ENCODE measurements around the gene OR1M1. TPM values are rescaled to one million over a fixed set of nuclear protein-coding genes. Genes with fewer than 3 reads are reported as not detected.
"Not testable (repeated sequence)": the region's sequence is repeated elsewhere in the genome, so short reads cannot be mapped to it uniquely, and the experiment has no call there.

OR1M1 gene
- total and polyA plus RNA-seq, 8 donors = not detected

DNA sequence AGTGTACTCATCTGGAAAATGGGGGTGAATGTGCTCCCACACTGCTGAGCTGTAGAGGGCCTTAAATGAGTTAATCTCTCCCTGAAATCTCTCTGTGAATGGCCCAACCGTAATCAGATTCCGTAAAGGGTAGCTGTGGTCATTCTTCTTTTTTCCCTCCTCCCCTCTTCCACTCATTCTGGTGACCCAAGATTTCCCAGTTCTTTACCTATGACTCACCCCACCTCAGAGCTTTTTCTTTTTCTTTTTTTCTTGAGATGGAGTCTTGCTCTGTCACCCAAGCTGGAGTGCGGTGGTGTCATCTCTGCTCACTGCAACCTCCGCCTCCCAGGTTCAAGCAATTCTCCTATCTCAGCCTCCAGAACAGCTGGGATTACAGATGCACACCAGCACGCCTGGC lies 43.3 kb upstream of the OR1M1 start:
- ATAC-seq (no peak), FAIRE-seq (no peak), DNase-seq (no peak)
- no peaks in the 10 kb centered on the region for H3K27me3 ChIP-seq
- no peaks in the 10 kb centered on the region for H3K36me3 ChIP-seq
- H3K4me3 ChIP-seq = no peak overlapping the region
- 73 to 84% methylated on average over 5 of the region's 5 CpGs for WGBS, 2 donors
- no peak overlapping the region for H3K27ac ChIP-seq
- no peaks in the 10 kb centered on the region for H3K4me1 ChIP-seq
- intact Hi-C loops (cut with DNase I) = no loop called here
- TF ChIP-seq, protein P1, sequence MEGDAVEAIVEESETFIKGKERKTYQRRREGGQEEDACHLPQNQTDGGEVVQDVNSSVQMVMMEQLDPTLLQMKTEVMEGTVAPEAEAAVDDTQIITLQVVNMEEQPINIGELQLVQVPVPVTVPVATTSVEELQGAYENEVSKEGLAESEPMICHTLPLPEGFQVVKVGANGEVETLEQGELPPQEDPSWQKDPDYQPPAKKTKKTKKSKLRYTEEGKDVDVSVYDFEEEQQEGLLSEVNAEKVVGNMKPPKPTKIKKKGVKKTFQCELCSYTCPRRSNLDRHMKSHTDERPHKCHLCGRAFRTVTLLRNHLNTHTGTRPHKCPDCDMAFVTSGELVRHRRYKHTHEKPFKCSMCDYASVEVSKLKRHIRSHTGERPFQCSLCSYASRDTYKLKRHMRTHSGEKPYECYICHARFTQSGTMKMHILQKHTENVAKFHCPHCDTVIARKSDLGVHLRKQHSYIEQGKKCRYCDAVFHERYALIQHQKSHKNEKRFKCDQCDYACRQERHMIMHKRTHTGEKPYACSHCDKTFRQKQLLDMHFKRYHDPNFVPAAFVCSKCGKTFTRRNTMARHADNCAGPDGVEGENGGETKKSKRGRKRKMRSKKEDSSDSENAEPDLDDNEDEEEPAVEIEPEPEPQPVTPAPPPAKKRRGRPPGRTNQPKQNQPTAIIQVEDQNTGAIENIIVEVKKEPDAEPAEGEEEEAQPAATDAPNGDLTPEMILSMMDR (IDR thresholded peaks at IDR 0.05) = no peak
- H3K9me3 ChIP-seq = no peaks in the 10 kb centered on the region

DNA sequence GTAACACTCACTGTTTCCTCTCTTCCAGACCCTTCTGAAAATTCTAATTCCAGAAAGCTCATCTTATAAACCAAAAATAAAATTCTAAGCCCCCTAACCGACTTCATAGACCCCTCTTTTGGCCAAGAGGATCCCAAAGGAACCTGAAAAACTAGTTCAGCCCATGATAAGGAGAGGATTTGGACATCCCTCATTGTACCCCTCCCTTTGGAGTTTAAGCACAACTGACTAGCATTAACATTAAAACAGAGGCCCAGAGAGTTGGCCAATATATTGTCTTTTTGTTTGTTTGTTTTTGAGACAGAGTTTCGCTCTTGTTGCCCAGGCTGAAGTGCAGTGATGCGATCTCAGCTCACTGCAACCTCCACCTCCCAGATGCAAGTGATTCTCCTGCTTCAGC lies 42.4 kb upstream of the OR1M1 start:
- Histone ChIP-seq H3K36me3 (no peaks in the 10 kb centered on the region), H3K4me3 (no peak overlapping the region), H3K4me1 (no peaks in the 10 kb centered on the region), H3K9me3 (no peaks in the 10 kb centered on the region), H3K27me3 (no peaks in the 10 kb centered on the region), H3K27ac (no peak overlapping the region)
- ATAC-seq (no peak), FAIRE-seq (no peak), DNase-seq (no peak)
- WGBS, 2 donors = 46 to 62% methylated on average over 3 of the region's 3 CpGs
- intact Hi-C loops (cut with DNase I) = no loop called here
- TF ChIP-seq, protein P1 (IDR thresholded peaks at IDR 0.05) = no peak

- DNase-seq (no peak), ATAC-seq (no peak)
- 43 to 56% methylated on average over 4 of the region's 4 CpGs for WGBS, 2 donors
Observed at GRCh38 chr19:9046694-9047093, 40.2 kb upstream of the OR1M1 start.

GRCh38 chr19:9052894-9053293 lies 34.0 kb upstream of the OR1M1 start:
- no peak for FAIRE-seq
- TF ChIP-seq, protein P1 (IDR thresholded peaks at IDR 0.05) = no peak
- intact Hi-C loops (cut with DNase I) = no loop called here
- H3K9me3 ChIP-seq = no peaks in the 10 kb centered on the region
- ATAC-seq = no peak
- 66 to 76% methylated on average over 4 of the region's 4 CpGs for WGBS, 2 donors
- no peak overlapping the region for H3K27ac ChIP-seq
- H3K4me1 ChIP-seq = no peaks in the 10 kb centered on the region
- H3K4me3 ChIP-seq = no peak overlapping the region
- peaks cover 0 to under 1% (median 0%) of the 10 kb centered on the region in 4 donors for H3K27me3 ChIP-seq
- no peaks in the 10 kb centered on the region for H3K36me3 ChIP-seq
- DNase-seq = no peak

More at GRCh38 chr19:9046694-9047093, 40.2 kb upstream of the OR1M1 start:
- no peaks in the 10 kb centered on the region for H3K36me3 ChIP-seq
- intact Hi-C loops (cut with DNase I) = no loop called here
- TF ChIP-seq, protein P1 (IDR thresholded peaks at IDR 0.05) = no peak
- no peak for FAIRE-seq
- no peaks in the 10 kb centered on the region for H3K9me3 ChIP-seq
- no peaks in the 10 kb centered on the region for H3K4me1 ChIP-seq
- no peak overlapping the region for H3K27ac ChIP-seq
- H3K4me3 ChIP-seq = no peak overlapping the region
- no peaks in the 10 kb centered on the region for H3K27me3 ChIP-seq

DNA sequence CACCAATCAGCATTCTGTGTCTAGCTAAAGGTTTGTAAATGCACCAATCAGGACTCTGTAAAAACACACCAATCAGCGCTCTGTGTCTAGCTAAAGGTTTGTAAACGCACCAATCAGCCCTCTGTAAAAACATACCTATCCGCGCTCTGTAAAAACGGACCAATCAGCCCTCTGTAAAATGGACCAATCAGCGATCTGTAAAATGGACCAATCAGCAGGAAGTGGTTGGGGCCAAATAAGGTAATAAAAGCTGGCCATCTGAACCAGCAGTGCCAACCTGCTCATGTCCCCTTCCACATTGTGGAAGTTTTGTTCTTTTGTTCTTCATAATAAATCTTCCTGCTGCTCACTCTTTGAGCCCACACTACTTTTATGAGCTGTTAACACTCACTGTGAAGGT lies 33.2 kb upstream of the OR1M1 start:
- H3K9me3 ChIP-seq; H3K27me3 ChIP-seq; H3K27ac ChIP-seq; FAIRE-seq; H3K4me1 ChIP-seq; DNase-seq; H3K4me3 ChIP-seq; intact Hi-C loops (cut with DNase I); ATAC-seq; H3K36me3 ChIP-seq: not testable (repeated sequence)
- 84 to 91% methylated on average over 6 of the region's 6 CpGs for WGBS, 2 donors

Measured in pancreas (tissue), 10 donors.